GM12875 (cell line): ENCODE data around the gene PLXNA2.

ENCODE experiments used
- H3K4me3 ChIP-seq: one replicate; pipeline ENCODE4 v1.5.1; 2011; ENCODE audit warnings: low read depth, low read length, control low read depth
- TF ChIP-seq, protein P1 (sequence below): IDR thresholded peaks from 2 replicates; pipeline ENCODE4 v1.5.1; 2011; ENCODE audit warnings: low read depth, mild to moderate bottlenecking, control low read depth, inconsistent platforms, low read length, moderate library complexity, borderline replicate concordance; ENCODE audit not compliant: insufficient read depth

Gene PLXNA2

DNA sequence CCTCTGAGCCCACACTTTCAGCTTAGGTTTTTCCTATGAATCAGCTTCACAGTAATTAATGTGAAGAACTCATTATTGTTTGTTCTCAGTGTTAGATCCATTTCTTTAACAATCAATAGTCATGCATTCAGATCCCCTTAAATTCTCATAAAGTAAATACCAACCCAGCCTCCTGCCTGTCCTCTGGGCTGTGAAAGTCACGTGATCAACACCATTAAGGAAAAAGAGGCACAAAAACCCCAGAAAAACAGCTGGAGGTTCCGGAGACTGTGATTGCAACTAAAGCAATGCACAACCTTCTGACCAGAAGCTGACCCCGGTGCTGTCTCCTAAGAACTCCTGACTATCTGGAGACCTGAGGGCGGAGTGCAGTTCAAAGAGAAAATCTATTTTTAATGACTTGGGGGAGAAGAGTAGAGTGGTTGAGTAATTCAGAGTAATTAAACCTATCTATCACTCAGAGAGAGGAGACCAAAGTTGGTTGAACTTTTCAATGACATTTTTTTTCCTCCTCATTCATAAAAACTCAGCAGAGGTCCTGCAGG is 132.5 kb downstream of the PLXNA2 start:
- no peak overlapping the region for H3K4me3 ChIP-seq
- TF ChIP-seq, protein P1, sequence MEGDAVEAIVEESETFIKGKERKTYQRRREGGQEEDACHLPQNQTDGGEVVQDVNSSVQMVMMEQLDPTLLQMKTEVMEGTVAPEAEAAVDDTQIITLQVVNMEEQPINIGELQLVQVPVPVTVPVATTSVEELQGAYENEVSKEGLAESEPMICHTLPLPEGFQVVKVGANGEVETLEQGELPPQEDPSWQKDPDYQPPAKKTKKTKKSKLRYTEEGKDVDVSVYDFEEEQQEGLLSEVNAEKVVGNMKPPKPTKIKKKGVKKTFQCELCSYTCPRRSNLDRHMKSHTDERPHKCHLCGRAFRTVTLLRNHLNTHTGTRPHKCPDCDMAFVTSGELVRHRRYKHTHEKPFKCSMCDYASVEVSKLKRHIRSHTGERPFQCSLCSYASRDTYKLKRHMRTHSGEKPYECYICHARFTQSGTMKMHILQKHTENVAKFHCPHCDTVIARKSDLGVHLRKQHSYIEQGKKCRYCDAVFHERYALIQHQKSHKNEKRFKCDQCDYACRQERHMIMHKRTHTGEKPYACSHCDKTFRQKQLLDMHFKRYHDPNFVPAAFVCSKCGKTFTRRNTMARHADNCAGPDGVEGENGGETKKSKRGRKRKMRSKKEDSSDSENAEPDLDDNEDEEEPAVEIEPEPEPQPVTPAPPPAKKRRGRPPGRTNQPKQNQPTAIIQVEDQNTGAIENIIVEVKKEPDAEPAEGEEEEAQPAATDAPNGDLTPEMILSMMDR = no peak

DNA sequence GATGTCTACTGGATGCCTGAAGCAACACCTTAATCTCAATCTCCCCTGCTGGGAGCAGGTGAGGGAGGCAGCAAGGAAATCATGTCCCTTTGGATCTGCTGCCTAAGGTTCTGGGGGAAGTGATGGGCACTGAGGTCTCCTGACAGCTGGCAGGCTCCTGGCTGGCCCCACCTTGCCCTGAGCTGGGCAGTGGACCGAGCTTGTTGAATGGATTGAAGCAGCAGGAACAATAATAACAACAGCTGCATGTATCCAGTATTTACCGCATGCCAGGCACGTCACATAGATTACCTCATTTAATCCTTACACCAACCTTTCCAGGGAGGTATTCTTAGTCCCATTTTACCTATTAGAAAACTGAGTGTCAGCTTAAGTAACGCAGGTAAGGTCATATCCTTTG is 133.9 kb downstream of the PLXNA2 start:
- TF ChIP-seq, protein P1 = no peak
- H3K4me3 ChIP-seq = no peak overlapping the region

DNA sequence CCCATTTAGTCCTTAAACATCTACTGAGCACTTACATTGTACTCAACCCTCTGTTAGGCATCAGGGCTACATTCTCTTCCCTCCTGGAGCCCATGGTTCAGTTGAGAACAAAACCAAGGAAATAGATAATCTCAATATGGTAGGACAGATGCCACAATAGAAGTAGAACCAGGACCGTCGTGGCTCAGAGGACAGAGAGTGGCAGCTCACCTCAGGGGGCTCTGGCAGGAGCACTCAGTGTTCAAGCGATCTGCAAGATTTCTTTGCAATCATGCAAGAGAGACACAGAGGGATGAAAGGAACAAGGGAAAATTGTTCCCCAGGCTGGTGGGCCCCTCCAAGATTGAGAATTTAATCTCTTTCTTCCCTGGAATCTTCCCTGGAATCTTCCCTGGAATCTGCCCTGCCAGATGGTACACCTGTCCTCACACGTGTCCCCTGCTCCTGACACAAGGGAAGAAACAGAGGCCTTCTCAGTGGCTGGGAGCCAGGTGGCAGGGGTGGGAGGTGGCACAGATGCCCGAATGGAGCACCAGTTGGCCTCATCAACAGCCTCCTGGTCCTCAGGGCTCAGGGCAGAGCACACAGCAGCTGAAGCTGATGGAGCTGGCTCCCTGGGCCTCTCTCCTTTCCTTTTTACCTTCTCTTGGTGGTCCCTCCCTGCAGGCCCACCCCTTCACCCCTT is 135.4 kb downstream of the PLXNA2 start:
- no peak overlapping the region for H3K4me3 ChIP-seq
- TF ChIP-seq, protein P1 = no peak

DNA sequence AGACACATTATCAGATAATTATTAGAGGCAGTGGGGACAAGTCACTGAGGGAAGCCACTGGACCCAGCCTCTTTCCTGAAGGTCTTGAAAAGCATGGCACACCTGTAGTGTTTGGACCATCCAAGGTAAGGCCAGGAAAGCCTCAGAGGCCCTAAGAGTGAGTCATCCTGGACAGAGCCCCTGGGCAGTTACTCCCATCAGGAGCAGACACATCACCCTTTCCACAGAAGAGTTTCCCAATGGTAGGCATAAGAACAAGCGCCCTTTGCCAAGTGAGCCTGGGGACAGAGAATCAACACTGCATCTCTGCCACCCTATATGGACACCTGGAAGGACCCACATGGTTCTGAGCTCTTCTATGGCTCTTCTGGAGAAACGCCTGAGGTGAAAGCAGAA is 136.0 kb downstream of the PLXNA2 start:
- TF ChIP-seq, protein P1 = no peak
- H3K4me3 ChIP-seq = no peak overlapping the region

DNA sequence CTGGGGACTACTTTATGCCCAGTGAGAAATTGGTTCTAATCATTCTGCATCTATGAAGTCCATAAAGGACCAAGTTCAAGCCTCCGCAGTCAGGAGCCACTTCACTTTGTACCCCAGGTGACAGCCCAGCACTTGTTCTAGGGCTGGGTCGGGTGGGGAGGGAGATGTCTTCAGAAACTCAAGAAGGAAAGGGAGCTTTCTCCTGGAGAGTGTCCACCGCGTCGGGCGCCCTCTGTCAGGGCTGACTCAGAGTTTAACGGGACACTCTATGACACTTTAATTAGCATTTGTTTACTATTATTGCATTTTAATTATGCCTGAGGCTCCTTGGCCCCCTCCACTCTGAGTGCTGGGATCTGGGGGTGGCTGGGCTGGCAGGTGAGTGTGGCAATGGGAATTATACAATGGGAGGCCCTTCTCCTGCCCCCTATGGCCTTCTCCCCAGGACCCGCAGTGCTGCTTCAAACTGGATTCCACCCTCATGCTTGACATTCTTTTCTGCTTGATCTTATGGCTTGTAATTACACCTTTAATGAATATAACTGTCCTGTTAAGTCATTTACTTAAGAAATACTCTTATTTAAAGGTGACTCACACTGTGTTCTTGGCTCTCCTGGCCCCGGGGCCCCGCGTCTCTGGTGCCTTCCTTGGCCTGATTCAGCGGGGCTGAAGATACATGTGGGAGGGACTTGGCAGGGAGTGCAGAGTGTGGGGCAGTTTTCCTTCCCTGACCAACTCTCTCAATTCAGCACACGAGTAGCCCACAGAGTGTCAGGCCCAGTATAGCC is 136.6 kb downstream of the PLXNA2 start:
- H3K4me3 ChIP-seq = no peak overlapping the region
- TF ChIP-seq, protein P1 = no peak

DNA sequence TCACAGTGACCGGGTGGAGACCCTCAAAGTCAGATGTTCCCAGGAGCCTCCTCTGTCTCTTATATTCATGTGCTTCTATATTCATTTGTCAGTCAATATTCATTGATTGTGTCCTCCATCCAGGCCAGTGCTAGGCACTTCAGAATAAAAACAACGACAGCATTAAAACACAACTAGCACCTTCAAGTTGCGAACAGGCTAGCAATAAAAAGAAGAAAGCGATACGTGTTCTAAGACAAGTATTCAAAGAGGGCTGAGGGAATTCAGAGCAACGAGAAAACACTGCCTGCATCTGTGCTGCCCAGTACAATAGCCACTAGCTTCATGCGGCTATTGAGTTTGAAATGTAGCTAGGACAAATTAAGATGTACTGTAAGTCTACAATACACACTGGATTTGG is 138.0 kb downstream of the PLXNA2 start:
- H3K4me3 ChIP-seq = no peak overlapping the region
- TF ChIP-seq, protein P1 = no peak
